Hematopoietic multipotent progenitor cell treated with erythropoietin and hydrocortisone succinate and interleukin-3 and kit ligand, for 6 days (in vitro differentiated cells): ENCODE results near the gene UBL5.
A peak's percentile ranks its signal among the peaks of the same experiment; 100 is the strongest.

Source experiments
- DNase-seq: peaks from one replicate; pipeline ENCODE4 v3.0.0-alpha.2; 2015

Gene UBL5

DNA sequence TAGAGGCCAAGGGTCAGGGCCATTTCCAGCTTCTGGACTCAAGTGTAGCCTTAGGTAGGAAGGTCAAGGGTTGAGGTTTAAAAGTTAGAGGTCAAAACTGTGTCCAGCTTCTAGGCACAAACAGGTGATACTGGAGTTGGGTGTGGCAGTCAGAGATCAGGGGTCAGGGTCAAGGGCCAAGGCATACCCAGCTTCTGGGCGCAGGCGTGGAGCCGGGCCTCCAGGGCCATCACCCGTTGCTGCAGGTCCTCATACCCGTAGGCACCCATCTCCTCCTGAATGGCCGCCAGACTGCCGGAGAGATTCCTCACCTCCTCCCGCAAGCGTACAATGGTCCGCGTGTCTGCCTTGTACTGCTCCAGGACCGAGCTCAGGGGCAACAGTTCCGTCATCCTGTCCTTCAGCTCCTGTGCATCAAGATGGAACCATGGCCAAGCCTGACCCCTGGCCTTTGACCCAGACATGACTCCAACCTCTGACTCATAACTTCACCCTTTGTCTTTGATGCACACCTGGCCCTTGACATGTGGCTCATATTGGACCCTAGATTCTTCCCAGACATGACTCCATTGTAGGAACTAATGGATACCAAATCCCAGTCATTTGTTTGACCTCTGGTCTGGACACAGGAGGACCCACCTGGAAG is 29.5 kb downstream of the UBL5 start:
- DNase-seq = no peak

DNA sequence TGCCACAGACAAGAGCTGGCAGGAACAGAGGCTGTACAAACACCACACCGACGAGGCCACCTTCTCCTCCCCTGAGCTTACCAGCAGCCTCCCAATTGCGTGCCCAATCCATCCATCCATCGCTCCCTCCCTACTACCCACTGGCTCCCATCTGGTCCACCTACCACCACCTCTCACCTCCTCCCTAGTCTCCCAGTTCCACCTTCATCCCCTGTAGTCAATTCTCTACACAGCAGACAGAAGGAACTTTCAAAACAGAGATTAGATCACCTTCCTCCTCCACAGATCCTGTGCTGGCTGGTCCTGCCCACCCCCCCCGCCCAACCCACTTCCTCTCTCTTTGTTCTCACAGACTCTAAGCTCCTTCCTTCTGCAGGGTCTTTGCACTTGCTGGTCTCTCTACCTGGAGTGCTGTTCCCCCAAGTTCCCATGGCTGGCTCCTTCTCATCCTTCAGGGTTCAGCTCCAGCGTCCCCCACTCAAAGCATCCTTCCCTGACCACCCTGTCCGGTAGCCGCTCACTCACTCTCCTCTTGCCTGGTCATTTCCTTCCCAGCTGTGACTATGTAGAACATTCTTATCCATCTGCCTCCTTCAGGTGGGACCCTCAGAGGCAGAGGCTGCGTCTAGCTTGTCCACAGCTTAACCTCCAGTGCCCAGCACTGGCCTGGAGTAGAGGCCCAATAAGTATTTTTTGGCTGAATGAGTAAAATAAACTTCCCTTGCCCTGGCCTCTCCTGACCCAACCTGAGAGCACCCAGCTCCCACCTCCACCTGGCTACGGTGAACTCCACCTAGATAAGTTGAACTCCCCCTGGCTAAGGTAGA is 30.4 kb downstream of the UBL5 start:
- DNase-seq = peak; percentile 49

DNA sequence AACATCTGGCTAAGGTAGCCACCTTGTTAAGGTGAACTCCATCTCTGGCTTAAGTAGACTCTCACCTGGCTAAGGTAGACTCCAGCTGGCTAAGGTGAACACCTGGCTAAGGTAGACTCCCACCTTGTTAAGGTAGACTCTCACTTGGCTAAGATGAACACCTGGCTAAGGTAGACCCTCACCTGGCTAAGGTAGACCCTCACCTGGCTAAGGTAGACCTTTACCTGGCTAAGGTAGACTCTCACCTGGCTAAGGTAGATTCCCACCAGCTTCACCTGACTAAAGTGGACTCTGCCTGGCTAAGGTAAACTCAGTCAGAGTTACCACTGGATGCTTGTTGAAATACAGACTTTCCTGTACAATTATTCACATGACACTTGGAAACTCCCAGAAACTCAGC is 31.0 kb downstream of the UBL5 start:
- no peak for DNase-seq

DNA sequence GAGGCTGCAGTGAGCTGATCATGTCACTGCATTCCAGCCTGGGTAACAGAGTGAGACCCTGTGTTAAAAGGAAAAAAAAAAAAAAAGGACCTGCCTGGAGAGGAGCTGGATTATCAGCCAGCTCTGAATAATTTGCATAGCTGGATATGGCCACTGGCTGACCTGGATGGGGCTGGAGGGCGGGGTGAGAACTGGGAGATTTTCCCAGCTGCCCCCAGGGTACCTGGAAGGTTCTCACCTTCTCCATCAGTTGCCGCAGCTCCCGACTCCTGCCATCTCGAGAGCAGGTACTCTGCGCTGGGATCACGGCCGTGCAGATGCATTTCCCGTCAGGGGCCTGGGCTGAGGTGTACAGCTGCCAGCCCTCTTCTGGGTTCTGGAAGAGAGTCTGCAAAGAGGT is 32.7 kb downstream of the UBL5 start:
- no peak for DNase-seq

DNA sequence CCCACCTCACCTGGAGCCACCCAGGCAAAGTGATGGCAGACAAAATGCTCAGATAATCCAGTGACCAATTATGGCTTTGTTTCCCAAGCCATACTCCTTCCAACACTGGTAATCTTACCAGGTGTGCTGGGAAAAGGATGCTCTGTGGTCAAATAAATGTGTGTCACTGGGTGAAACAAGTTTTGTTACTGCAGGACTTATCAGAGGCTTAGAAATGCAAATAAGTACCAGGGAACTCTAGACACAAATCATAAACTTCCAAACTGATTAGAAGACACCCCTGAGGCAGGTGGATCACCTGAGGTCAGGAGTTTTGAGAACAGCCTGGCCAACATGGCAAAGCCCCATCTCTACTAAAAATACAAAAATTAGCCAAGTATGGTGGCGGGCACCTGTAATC is 33.8 kb downstream of the UBL5 start:
- no peak for DNase-seq

DNA sequence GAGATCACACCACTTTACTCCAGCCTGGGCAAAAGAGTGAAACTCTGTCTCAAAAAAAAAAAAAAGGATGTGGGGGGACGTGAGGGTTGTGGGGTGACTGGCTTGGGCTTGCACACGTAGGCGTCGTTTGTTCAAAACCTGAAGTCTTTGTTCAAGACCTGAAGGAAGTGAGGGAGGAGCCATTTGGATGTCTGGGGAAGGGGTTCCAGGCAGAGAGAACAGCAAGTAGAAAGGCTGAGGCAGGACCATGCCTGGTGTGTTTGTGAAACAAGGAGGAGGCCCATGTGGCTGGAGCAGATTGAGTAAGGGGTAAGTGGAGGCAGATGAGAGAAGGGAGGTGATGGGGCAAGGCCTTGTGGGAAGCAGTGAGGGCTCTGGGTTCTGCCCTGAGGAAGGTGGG is 35.2 kb downstream of the UBL5 start:
- no peak for DNase-seq

DNA sequence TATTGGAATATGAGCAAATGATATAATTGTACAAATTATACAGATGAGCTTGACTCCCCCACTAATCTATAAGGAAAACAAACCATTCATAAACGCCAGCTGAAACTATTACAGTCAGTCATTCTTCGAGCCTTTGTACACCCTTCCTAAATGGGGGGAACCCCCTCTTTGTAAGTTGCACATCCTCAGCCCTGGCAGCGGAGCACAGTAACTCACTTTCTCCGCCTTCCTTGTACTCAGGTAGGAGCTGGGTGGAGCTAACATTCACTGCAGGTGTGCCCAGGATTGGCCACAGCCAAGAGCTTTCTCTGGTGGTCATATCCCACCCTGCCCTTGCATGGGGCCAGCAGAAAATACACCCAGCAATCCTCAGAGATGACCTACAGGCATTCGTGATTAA is 36.0 kb downstream of the UBL5 start:
- DNase-seq = no peak

DNA sequence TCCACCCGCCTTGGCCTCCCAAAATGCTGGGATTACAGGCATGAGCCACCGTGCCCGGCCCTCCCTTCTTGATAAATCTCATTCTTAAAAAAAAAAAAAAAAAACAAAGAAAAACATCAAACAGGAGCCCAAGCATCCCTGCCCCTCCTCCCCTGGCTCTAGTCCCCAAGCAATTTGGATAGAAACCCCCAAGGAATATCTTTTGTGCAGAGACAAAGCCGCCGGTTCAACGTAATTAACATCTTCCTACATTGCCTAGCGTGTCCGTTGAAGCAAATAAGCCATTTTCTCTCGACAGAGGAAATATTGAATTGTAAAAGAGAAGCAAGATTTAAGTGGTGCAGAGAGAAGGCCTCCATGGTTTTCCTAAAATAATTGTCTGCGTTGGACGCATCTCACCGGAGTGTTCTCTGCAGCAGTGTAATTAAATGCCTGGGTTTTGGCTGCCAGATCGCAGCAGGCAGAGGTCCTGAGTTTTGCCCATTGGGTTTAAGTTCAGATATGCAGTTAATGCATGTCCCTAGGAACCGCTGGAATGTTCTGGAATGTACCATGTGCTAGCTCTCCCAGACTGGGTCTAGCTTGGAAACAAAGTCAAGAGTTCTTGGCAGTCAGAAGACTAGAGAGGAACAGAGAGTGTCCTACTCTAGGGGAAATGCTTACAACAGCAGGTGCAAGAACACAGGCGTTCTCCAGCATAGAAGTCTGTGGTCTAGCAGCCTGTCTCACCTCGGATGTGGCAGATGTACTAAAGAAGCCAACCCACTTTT is 38.2 kb downstream of the UBL5 start:
- no peak for DNase-seq

DNA sequence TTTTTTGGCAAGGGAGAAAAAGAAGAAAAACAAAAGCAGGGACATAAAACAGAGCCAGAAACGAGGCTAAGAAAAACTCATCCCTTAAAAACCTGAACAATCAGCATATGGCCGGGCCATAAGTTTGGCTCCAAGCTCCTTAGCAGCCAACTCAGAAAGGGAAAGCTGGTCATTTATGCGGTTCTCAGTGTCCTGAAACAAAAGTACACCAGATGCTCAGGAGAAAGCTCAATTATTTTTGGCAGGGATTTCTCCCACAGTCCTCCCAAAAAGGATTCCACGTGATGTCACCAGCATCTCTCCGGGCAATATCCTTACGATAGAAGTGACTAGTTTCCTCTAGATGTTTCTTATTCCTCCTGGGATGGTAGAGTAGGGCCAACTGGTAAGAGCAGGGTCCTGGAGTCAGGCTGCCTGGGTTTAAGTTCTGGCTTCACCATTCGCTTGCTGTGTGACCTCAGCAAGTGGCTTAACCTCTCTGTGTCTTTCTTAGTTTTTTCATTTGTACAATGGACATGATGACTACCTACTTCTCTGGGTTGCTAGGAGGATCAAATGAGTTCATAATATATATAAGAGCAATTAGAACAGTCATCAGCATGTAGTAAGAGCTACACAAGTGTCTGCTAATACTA is 41.4 kb downstream of the UBL5 start:
- no peak for DNase-seq

DNA sequence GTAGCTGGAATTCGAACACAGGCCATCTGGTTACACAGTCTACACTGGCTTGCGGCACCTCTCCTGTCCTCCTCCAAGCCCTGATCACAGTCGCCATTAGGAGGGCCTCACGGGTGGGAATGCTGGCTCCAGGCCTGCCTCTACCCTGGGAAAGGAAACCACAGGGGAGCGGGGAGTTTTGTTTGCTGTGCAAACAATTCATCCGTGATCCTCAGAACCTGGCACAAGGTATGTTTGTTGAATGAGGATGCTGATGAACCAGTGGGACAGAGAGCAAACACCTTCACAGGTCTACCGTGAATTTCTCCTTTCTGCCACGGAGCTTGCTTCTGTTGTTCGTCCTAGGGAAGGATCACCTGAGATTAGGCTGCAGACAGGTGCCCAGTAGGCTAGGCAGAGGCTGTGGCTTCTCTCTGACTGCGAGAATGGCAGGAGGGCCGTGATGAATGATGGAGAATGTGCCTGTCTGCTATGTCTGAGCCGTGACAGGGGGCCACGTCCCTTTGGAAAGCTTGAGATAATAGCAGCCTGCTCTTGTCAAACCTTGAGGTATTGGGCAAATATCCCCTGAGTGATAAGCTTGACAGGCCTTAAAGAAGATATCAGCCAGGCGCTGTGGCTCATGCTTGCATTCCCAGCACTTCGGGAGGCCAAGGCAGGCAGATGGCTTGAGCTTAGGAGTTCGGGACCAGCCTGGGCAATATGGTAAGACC is 44.1 kb downstream of the UBL5 start:
- no peak for DNase-seq

DNA sequence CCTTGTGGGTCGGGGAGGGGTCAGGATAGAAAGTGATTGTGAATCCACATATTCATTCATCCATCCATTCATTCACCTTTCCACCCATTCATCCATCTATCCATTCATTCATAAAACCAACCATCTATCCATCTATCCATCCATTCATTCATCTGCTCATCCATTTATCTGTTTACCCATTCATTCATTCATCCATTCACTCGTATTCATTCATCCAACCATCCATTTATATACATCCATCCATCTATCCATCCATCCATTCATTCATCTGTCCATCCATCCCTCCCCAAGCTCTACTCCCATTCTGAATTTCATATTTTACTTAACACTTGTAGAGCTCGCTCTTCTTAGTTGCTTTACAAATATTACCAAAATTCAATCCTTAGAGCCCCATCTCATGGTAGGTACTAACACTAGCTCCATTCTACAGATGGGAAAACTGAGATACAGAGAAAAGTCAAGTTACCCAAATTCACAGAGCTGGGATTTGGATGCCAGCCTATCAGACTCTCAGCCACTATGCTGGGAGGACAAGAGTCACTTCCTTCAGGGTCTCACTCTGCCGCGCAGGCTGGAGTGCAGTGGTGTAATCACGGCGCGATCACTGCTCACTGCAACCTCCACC is 45.0 kb downstream of the UBL5 start:
- no peak for DNase-seq

DNA sequence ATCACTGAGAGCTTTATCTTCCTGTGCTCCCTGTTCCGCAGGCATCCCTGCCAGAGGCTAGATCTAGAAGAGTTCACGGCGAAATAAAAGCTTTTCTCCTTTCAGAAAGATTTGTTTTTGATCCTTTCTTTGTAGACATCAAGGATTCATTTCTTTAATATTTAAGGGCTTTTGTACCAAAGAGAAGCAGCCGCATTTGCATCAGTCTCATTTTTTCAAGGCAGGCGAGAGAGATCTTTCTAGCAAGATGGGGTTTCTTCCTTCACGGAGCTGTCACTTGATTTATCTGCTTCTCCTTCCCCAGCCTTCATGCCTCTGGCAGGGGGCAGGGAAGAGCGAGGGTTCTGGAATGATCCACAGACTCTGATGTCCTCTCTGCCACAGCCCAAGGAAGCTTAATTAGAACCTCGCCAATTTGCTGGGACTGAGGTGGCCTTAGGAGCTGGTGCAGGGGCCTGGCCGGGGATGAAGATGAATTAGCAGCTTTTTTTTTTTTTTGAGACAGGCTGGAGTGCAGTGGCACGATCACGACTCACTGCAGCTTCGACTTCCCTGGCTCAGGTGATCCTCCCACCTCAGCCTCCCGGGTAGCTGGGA is 47.4 kb downstream of the UBL5 start:
- no peak for DNase-seq

DNA sequence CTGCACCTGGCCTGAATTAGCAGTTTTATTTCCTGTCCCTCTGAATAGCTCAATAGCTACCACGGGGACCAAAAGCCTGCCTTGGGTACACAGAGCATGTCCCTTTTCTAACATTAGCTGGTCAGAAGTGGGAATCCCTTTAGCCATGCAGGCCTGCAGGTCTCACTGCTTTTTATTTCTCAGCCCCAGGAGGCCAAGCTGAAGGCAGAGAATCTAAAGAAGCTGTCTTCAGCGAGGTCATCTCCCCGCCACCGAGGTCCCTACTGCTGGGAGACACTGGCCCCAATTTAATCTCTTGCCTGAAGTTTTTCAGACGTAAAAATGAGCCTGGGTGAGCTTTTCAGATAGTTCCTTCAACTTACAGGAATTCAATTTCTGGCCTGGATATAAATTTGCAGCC is 48.1 kb downstream of the UBL5 start:
- DNase-seq = no peak

DNA sequence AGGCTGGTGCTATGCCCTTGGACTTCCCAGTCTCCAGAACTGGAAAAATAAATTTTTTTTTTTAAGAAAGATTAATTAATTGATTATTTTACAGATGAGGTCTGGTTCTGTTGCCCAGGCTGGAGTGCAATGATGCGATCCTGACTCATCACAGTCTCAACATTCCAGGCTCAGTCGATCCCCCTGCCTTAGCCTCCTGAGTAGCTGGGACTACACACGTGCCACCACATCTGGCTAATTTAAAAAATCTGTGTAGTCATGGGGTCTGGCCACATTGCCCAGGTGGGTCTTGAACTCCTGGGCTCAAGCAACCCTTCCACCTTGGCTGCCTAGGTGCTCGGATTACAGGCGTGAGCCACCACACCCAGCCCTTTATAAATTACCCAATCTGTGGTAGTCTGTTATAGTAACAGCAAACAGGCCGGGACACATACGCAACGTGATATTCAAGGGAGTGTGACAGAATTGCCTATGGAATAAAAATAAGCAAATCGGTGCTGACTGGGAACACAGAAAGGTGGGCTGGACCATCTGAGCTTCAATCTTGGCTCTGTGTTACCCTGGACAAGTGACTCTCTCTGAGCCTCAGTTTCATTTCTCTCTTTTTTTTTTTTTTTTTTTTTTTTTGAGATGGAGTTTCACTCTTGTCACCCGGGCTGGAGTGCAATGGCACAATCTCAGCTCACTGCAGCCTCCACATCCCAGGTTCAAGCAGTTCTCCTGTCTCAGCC is 50.2 kb downstream of the UBL5 start:
- DNase-seq = no peak

DNA sequence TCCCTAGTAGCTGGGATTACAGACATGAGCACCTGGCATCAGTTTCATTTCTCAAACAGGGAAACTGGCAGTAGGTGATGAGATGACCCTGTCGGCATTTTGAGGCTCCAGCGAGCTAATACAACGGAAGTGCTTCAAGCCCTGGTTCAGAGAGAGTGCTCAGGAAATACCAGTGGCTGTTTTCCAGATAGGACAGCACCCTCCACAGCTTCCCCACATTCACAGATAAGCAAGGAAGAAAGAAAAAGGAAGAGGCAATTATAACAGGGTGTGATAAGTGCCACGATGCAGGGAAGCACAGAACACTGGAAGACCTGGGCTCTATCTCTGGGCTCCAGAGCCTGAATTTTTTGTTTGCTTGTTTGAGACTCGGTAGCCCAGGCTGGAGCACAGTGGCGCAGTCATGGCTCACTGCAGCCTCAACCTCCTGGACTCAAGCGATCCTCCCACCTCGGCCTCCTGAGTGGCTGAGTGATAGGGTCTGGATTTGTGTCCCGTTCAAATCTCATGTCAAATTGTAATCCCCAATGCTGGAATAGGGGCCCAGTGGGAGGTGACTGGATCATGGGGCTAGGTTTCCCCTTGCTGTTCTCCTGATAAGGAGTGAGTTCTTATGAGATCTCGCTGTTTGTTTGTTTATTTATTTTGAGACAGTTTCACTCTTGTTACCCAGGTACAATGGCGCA is 50.9 kb downstream of the UBL5 start:
- no peak for DNase-seq
